Hepatocyte (in vitro differentiated cells): ENCODE data around the gene LYVE1.

Experiments
- EZH2 ChIP-seq: fragments of 200-600 bp; sonication (generic); IDR thresholded peaks from 2 replicates; pipeline ENCODE4 v1.6.1; 2016; ENCODE audit warnings: antibody characterized with exemption, mild to moderate bottlenecking, borderline replicate concordance
- EZH2phosphoT487 ChIP-seq: fragments of 200-600 bp; sonication (generic); IDR thresholded peaks from one replicate; pipeline ENCODE4 v1.6.1; 2018; ENCODE audit warnings: antibody characterized with exemption, mild to moderate bottlenecking, low read depth, moderate library complexity; ENCODE audit not compliant: unreplicated experiment, severe bottlenecking
- TF ChIP-seq, protein P1 (sequence below): fragments of 200-600 bp; sonication (generic); IDR thresholded peaks from 2 replicates; pipeline ENCODE4 v1.5.1; 2016; ENCODE audit warnings: antibody characterized with exemption, mild to moderate bottlenecking; ENCODE audit not compliant: poor library complexity

DNA sequence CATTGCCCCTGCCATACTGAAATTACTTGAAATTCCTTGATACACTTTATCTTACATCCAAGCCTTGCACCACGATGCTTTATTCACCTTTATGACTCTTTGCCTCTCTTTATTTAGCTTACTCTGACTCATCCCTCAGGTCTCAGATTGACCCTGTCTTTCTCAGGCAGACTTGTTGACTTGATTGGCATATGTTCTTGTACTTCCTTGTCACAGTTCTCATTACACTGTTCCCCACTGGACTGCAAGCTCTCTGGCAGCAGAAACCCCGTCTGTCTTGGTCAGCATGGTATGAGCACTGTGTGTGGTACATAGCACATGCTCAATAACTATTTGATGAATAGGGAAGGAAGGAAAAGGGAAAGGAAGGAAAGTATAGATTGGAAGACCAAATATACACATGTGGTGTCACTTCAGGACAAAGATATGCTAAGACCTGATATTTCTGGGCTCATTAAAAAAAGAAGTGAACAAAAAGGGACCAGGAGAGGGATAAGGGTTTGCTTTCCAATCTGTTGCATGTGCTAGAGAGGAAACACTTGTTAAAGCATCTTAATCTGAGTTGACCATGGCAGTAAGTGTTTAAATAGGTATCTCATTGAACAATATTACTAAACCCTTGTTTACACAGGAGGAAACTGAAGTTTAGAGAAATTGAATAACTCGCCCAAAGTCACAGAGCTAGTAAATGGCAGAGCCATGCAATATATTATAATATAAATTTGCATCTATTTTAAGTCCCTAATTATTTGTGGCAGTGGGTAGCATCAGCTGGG is 7.2 kb downstream of the LYVE1 start:
- TF ChIP-seq EZH2 (no peak), EZH2phosphoT487 (no peak)
- TF ChIP-seq, protein P1, sequence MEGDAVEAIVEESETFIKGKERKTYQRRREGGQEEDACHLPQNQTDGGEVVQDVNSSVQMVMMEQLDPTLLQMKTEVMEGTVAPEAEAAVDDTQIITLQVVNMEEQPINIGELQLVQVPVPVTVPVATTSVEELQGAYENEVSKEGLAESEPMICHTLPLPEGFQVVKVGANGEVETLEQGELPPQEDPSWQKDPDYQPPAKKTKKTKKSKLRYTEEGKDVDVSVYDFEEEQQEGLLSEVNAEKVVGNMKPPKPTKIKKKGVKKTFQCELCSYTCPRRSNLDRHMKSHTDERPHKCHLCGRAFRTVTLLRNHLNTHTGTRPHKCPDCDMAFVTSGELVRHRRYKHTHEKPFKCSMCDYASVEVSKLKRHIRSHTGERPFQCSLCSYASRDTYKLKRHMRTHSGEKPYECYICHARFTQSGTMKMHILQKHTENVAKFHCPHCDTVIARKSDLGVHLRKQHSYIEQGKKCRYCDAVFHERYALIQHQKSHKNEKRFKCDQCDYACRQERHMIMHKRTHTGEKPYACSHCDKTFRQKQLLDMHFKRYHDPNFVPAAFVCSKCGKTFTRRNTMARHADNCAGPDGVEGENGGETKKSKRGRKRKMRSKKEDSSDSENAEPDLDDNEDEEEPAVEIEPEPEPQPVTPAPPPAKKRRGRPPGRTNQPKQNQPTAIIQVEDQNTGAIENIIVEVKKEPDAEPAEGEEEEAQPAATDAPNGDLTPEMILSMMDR: no peak
